Measurements from ENCODE around the gene PLIN3.
"Not testable (repeated sequence)": the region's sequence is repeated elsewhere in the genome, so short reads cannot be mapped to it uniquely, and the experiment has no call there.

PLIN3 gene

GRCh38 chr19:4806384-4806783 lies 61.1 kb downstream of the PLIN3 start:
- Histone ChIP-seq H3K27me3 (ENCODE audit: insufficient read depth, low read length) (no peaks in the 10 kb centered on the region), H3K27ac (ENCODE audit: low read depth, low read length, poor library complexity, severe bottlenecking) (no peak overlapping the region), H3K9ac (ENCODE audit: low read length) (no peak overlapping the region), H3F3A (ENCODE audit: insufficient read depth, low read length) (no peaks in the 10 kb centered on the region), H3K9me2 (ENCODE audit: low read depth, low read length) (no peaks in the 10 kb centered on the region), H3K4me2 (ENCODE audit: low read length) (no peak overlapping the region), H3K79me2 (ENCODE audit: insufficient read depth, low read length) (no peaks in the 10 kb centered on the region), H3K9me3 (ENCODE audit: low read length) (no peaks in the 10 kb centered on the region), H3K36me3 (ENCODE audit: insufficient read depth, low read length) (no peaks in the 10 kb centered on the region), H3K4me1 (ENCODE audit: insufficient read depth, low read length, severe bottlenecking) (peaks cover 25% of the 10 kb centered on the region), H2AFZ (ENCODE audit: low read length) (no peak overlapping the region), H4K20me1 (ENCODE audit: insufficient read depth, low read length) (no peaks in the 10 kb centered on the region), H3K4me3 (ENCODE audit: low read depth, low read length, poor library complexity, severe bottlenecking) (no peak overlapping the region)
- TF ChIP-seq CTCF (IDR thresholded peaks at IDR 0.05; ENCODE audit: low read length) = no peak
- TF ChIP-seq EZH2 (IDR thresholded peaks at IDR 0.05; ENCODE audit: borderline replicate concordance, low read length) = no peak

GRCh38 chr19:4805140-4805539 lies 62.3 kb downstream of the PLIN3 start:
- not testable (repeated sequence) for H3K9ac ChIP-seq (ENCODE audit: low read length); H3K36me3 ChIP-seq (ENCODE audit: insufficient read depth, low read length); H4K20me1 ChIP-seq (ENCODE audit: insufficient read depth, low read length); H3F3A ChIP-seq (ENCODE audit: insufficient read depth, low read length); H3K79me2 ChIP-seq (ENCODE audit: insufficient read depth, low read length); H3K4me3 ChIP-seq (ENCODE audit: low read depth, low read length, poor library complexity, severe bottlenecking); H3K9me3 ChIP-seq (ENCODE audit: low read length); H3K9me2 ChIP-seq (ENCODE audit: low read depth, low read length); H3K27me3 ChIP-seq (ENCODE audit: insufficient read depth, low read length); H3K27ac ChIP-seq (ENCODE audit: low read depth, low read length, poor library complexity, severe bottlenecking); H3K4me2 ChIP-seq (ENCODE audit: low read length); H2AFZ ChIP-seq (ENCODE audit: low read length)
- H3K4me1 ChIP-seq (ENCODE audit: insufficient read depth, low read length, severe bottlenecking) = peaks cover 14% of the 10 kb centered on the region

DNA sequence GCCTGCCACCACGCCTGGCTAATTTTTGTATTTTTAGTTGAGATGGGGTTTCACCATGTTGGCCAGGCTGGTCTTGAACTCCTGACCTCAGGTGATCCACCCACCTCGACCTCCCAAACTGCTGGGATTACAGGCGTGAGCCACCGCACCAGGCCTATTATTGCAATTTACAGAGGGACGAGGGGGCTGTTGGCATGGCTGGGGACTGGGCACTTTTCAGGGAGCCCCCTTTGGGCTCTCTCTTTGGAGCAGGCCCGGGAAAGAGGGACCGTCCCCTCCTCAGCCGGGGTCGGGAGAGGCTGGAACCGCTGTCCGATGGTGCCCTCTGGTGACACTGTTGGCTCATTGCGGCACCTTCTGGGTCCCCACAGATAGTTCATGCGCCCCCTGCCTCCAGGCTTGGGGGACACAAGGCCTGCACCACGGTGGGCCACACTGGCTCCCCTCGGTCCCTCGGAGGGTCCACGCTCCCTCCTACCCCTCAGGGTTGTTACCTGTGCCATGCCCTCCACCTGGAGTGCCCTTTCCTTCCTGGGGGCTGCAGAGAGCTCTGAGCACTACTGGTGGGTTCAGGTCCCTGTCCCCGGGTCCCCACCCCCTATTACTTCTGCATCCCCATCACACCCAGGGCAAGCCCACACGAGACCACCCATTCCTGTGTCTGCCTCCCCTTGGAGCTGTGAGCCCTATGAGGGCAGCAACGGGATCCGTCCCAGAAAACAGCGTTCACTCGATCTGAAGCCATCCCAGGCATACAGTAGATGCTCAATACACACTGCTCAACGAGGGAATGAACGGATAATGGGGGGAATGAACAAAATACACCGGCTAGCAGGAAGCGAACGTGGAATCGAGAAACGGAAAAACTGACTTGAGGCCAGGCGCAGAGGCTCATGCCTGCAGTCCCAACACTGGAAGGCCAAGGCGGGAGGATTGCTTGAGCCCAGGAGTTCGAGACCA lies 63.5 kb downstream of the PLIN3 start:
- H4K20me1 ChIP-seq (ENCODE audit: insufficient read depth, low read length) = no peaks in the 10 kb centered on the region
- H3K9me2 ChIP-seq (ENCODE audit: low read depth, low read length) = no peaks in the 10 kb centered on the region
- H3K36me3 ChIP-seq (ENCODE audit: insufficient read depth, low read length) = no peaks in the 10 kb centered on the region; the same call in 1 of the 2 replicates
- H3K9ac ChIP-seq (ENCODE audit: low read length) = no peak overlapping the region
- no peaks in the 10 kb centered on the region for H3K79me2 ChIP-seq (ENCODE audit: insufficient read depth, low read length)
- H3K4me1 ChIP-seq (ENCODE audit: insufficient read depth, low read length, severe bottlenecking) = peaks cover 9% of the 10 kb centered on the region
- no peak for TF ChIP-seq EZH2 (IDR thresholded peaks at IDR 0.05; ENCODE audit: borderline replicate concordance, low read length)
- peak; percentile 92 for TF ChIP-seq CTCF (IDR thresholded peaks at IDR 0.05; ENCODE audit: low read length)
- no peak overlapping the region for H3K27ac ChIP-seq (ENCODE audit: low read depth, low read length, poor library complexity, severe bottlenecking)
- H3K4me2 ChIP-seq (ENCODE audit: low read length) = no peak overlapping the region
- no peaks in the 10 kb centered on the region for H3K27me3 ChIP-seq (ENCODE audit: insufficient read depth, low read length)
- H3F3A ChIP-seq (ENCODE audit: insufficient read depth, low read length) = peaks cover 2% of the 10 kb centered on the region; the same call in 1 of the 2 replicates
- no peaks in the 10 kb centered on the region for H3K9me3 ChIP-seq (ENCODE audit: low read length)
- H2AFZ ChIP-seq (ENCODE audit: low read length) = no peak overlapping the region
- H3K4me3 ChIP-seq (ENCODE audit: low read depth, low read length, poor library complexity, severe bottlenecking) = no peak overlapping the region

All from OCI-LY1 (cell line).